GM12891 (cell line): ENCODE data around the gene NINJ2.

ENCODE experiments used
- PAX5 ChIP-seq: IDR thresholded peaks from 2 replicates; pipeline ENCODE4 v1.6.1; 2011; ENCODE audit warnings: low read length, moderate library complexity, mild to moderate bottlenecking; ENCODE audit not compliant: insufficient read depth, severe bottlenecking
- POLR2A ChIP-seq: IDR thresholded peaks from 2 replicates; pipeline ENCODE4 v1.6.1; 2011; ENCODE audit warnings: low read depth, low read length, control low read depth
- POLR2AphosphoS5 ChIP-seq: IDR thresholded peaks from 2 replicates; pipeline ENCODE4 v1.6.1; 2011; ENCODE audit warnings: low read depth, low read length, control low read depth
- SPI1 ChIP-seq: IDR thresholded peaks from 2 replicates; pipeline ENCODE4 v1.6.1; 2011; ENCODE audit warnings: low read depth, low read length, control low read depth
- TAF1 ChIP-seq: IDR thresholded peaks from 2 replicates; pipeline ENCODE4 v1.6.1; 2011; ENCODE audit warnings: low read depth, low read length, control low read depth

- TF ChIP-seq POLR2AphosphoS5 (no peak), TAF1 (no peak), POLR2A (no peak), PAX5 (no peak), SPI1 (no peak)
Measured at GRCh38 chr12:646442-647384, 16.5 kb downstream of the NINJ2 start.
